IPS-18c (cell line): ENCODE measurements around the gene CACNG1.

Experiments used
- H3K4me3 ChIP-seq: 2 replicates; pipeline ENCODE4 v1.7.0; 2013; ENCODE audit warnings: low read depth, mild to moderate bottlenecking, low read length, moderate library complexity; ENCODE audit not compliant: insufficient read depth
- H3K9me3 ChIP-seq: one replicate; pipeline ENCODE4 v1.6.1; 2013; ENCODE audit warnings: mild to moderate bottlenecking, low read length, moderate library complexity; ENCODE audit not compliant: control insufficient read depth, insufficient read depth

The CACNG1 gene

DNA sequence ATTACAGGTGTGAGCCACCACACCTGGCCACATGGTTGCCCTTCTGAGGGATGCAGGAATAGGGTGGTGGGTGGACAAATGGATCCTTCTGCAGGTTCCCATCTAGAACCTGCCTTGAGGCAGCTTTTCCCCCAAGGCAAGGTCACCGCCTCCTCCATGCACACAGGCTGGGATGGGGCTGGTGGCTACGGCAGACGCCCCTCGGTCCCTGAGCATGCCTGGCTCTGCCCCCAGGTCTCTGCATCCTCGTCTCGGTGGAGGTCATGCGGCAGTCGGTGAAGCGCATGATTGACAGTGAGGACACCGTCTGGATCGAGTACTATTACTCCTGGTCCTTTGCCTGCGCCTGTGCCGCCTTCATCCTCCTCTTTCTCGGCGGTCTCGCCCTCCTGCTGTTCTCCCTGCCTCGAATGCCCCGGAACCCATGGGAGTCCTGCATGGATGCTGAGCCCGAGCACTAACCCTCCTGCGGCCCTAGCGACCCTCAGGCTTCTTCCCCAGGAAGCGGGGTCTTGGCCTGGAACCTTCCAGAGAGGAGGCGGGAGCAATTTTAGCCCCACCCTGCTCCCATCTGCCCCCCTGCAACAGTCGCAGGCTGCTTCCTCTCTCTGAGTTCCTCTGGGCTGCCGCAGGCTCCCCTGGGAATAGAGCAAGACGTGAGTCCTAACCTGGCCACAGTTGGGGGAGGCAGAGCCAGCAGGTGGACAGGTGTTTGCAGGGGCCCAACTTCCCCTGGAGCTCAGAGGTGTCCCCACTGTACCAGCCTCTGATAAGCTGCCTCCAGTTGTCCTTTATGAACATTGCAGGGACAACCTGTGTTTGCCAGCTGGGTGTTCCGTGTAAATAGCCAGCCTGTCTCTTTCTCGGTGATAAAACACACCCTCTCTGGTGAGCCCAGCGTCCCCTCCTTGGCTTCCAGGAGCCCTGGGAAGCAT is 11.7 kb downstream of the CACNG1 start:
- Histone ChIP-seq H3K9me3 (no peaks in the 10 kb centered on the region), H3K4me3 (no peak overlapping the region)

DNA sequence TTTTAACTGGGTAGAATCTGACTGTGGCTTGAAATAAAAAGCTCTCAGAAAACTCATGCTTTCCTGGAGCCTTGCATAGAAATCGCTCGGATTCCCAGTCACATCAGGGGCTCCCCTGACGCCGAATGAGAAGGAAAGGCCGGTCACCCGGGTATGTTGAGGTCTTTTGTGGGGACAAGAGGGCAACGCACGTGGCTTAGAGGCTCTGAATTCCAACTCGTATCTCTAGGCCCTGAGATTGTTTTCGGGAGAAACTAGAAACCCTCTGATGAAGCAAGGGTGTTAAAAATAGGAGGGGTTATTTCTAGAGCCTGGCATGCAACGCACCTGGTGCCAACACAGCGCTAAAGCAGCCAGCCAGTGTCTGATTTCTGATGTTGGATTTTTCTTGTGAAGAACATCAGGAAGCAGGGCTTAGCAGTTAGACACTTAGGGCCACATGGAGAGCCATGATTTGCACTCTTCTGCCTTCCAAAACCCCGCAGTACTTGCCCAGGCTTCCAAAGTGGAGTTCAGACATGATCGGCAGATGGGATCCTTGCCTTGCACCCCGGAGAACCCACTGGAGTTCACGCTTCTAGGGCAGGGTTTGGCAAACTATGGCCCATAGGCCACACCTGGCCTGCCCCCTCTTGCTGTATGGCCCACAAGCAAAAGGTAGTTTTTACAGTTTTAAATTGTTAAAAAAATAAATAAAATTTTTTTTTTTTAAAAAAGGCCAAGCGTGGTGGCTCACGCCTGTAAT is 12.6 kb downstream of the CACNG1 start:
- no peaks in the 10 kb centered on the region for H3K9me3 ChIP-seq
- H3K4me3 ChIP-seq: no peak overlapping the region

GRCh38 chr17:67058036-67058435 is 13.7 kb downstream of the CACNG1 start:
- H3K4me3 ChIP-seq: no peak overlapping the region
- H3K9me3 ChIP-seq: no peaks in the 10 kb centered on the region

- no peaks in the 10 kb centered on the region for H3K9me3 ChIP-seq
- H3K4me3 ChIP-seq: no peak overlapping the region
Measured at GRCh38 chr17:67059372-67059771, 15.0 kb downstream of the CACNG1 start.

DNA sequence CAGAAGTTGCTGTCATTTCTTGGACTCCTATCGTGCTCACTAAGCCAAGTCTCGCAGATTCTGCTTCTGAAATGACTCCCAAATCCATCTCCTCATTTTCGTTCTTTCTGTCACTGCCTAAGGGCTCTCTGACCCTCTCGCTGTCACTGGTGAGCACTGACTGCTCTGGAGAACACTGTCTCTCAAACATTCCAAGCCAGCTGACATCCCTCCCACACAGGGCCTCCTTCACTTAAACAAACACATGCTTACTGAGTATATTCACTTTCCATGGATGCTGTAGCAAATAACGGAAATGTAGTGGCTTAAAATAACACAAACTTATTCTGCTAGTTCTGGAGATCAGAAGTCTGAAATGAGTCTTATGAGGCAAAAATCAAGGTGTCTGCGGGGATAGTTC is 18.8 kb downstream of the CACNG1 start:
- H3K4me3 ChIP-seq: no peak overlapping the region
- no peaks in the 10 kb centered on the region for H3K9me3 ChIP-seq

DNA sequence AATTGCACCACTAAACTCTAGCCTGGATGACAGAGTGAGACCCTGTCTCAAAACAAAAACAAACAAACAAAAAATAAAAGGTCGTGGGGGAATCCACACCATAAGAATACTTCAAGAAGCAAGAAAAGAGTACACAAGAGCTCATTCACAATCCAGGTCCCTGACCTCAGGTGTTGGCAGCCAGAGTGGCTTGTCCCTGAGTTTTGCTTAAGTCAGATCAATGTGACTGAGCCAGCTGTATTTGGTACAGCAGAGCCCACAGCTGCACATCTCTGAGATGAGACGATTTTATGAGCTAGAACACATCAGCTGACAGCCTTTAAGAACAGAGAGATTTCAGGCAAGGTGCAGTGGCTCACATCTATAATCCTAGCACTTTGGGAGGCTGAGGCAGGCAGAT is 22.4 kb downstream of the CACNG1 start:
- Histone ChIP-seq H3K9me3 (no peaks in the 10 kb centered on the region), H3K4me3 (no peak overlapping the region)

- H3K4me3 ChIP-seq: no peak overlapping the region
- H3K9me3 ChIP-seq: no peaks in the 10 kb centered on the region
Measured at GRCh38 chr17:67067571-67068482, 23.5 kb downstream of the CACNG1 start.

- Histone ChIP-seq H3K9me3 (no peaks in the 10 kb centered on the region), H3K4me3 (no peak overlapping the region)
Measured at GRCh38 chr17:67068999-67069398, 24.6 kb downstream of the CACNG1 start.

DNA sequence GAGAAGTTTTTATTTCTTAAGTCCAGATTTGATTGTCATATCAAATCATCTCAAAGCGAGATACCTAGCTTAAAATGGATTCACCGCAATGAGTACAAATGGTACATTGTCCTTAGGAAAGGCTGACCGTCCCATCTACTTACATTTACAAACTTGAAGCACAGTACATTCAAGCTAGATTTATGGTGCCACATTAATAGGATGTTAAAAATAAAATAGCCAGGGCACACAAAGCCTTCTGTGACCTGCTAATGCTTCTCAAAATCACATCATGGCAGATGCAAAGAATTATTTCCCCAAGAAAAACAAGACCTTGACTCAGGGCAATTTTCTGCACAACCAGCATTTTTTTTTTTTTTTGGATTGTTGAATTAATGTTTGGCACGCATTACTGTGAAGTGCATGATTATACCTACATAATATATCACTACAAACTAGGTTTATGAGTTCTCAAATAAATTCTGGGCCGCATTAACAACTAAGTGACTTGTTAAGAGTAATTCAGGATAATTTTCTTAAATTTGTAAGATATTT is 25.3 kb downstream of the CACNG1 start:
- H3K4me3 ChIP-seq: no peak overlapping the region
- no peaks in the 10 kb centered on the region for H3K9me3 ChIP-seq

- Histone ChIP-seq H3K4me3 (no peak overlapping the region), H3K9me3 (no peaks in the 10 kb centered on the region)
Measured at GRCh38 chr17:67071595-67071994, 27.2 kb downstream of the CACNG1 start.

DNA sequence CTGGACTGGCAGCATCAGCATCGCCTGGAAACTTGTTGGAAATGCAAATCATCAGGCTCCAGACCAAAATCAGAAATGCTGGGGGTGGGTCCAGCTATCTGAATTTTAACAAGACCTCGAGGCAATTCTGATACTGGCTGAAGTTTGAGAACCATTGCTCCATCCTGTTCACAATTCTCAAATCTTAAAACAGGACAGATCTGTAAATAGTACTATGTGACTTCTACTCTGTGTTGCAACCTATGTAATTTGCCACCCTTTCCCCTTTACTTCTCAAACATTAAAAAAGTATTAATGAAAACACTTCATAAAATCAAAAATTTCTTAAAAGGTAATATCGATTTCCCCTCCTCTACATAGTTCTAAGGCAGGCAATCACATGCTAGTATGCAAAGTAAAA is 28.5 kb downstream of the CACNG1 start:
- Histone ChIP-seq H3K4me3 (no peak overlapping the region), H3K9me3 (no peaks in the 10 kb centered on the region)

GRCh38 chr17:67074781-67075180 is 30.4 kb downstream of the CACNG1 start:
- no peaks in the 10 kb centered on the region for H3K9me3 ChIP-seq
- no peak overlapping the region for H3K4me3 ChIP-seq

DNA sequence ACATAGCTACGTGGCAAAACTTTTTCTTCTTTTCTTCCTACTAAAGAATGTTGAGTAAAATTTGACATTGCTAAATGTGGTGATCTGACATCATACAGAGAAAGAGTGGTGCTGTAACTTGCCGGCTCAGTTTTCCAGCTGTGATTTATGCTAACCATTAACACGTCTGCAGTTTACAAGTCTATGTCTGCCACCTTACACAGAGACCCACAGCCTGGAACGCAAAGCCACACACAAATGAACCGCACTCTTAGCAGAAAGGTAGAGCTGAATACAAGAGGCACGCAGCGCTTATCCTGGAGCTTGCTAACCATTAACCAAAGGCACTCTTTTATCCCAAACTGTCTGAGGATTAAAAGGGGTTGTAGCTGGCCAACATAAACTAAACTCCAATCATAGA is 31.9 kb downstream of the CACNG1 start:
- H3K4me3 ChIP-seq: no peak overlapping the region
- H3K9me3 ChIP-seq: no peaks in the 10 kb centered on the region

- Histone ChIP-seq H3K9me3 (no peaks in the 10 kb centered on the region), H3K4me3 (no peak overlapping the region)
Measured at GRCh38 chr17:67078292-67078691, 33.9 kb downstream of the CACNG1 start.

DNA sequence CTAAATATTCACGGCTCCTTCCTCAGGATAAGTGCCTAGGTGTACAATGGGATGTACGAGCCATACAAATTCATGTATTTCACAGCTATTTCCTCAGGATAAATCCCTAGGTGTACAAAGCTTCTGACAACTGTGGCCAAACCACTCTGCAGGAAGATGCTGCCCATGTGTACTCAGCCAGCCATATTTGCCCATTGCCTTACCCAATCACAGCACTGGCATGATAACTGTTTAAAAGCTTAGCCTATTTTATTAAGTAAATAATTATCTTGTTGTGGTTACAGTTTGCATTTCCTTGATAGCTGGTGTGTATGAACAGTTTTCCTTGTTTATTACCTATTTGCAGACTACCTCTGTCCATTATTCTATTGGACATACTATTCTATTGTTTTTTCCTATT is 35.1 kb downstream of the CACNG1 start:
- no peaks in the 10 kb centered on the region for H3K9me3 ChIP-seq
- H3K4me3 ChIP-seq: no peak overlapping the region

DNA sequence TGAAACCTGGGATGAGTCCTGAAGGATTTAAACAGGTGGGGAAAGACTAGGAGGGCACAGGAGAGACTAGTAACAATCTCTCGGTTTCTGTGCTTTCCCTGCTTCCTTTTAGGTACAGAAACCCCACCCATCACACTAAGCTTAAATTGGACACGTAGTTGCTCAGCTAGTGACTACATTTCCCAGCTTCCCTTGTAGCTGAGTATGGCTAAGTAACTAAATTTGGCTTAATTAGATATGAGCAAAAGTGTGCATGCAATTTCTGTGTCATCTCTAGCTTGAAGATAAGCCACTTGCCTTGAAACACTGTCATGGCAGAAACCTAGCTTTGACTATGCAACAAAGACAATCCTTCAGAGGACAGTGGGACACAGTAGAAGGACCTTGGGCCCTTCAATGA is 36.5 kb downstream of the CACNG1 start:
- H3K4me3 ChIP-seq: no peak overlapping the region

GRCh38 chr17:67082107-67082506 is 37.8 kb downstream of the CACNG1 start:
- Histone ChIP-seq H3K4me3 (no peak overlapping the region), H3K9me3 (no peaks in the 10 kb centered on the region)

More for the DNA sequence above, 36.5 kb downstream of the CACNG1 start:
- H3K9me3 ChIP-seq: no peaks in the 10 kb centered on the region
